Chondrocyte (in vitro differentiated cells): ENCODE results near the gene RAB12. TPM values are rescaled to one million over a fixed set of nuclear protein-coding genes. Genes with fewer than 3 reads are reported as not detected.

Experiments
- DNase-seq: peaks from one replicate; pipeline ENCODE4 v3.0.0; 2021; ENCODE audit warnings: mixed read lengths, low spot score
- H3K27ac Mint-ChIP-seq: one replicate; pipeline ENCODE4 v1.8.0; 2021; ENCODE audit warnings: mild to moderate bottlenecking, moderate library complexity, mixed read lengths; ENCODE audit not compliant: unreplicated experiment
- H3K27me3 Mint-ChIP-seq: 2 replicates; pipeline ENCODE4 v1.8.0; 2021; ENCODE audit warnings: low read depth, mixed read lengths
- H3K36me3 Mint-ChIP-seq: 2 replicates; pipeline ENCODE4 v1.8.0; 2021; ENCODE audit warnings: low read depth, mixed read lengths
- H3K4me1 Mint-ChIP-seq: 2 replicates; pipeline ENCODE4 v1.8.0; 2021; ENCODE audit warnings: low read depth, mild to moderate bottlenecking, mixed read lengths
- H3K4me3 Mint-ChIP-seq: one replicate; pipeline ENCODE4 v1.8.0; 2021; ENCODE audit warnings: mild to moderate bottlenecking, moderate library complexity, mixed read lengths; ENCODE audit not compliant: unreplicated experiment
- H3K9me3 Mint-ChIP-seq: 2 replicates; pipeline ENCODE4 v1.8.0; 2021; ENCODE audit warnings: low read depth, mixed read lengths
- total RNA-seq: library from RNA; stranded (reverse); gene quantifications from 3 replicates; pipeline ENCODE4 v1.2.1, GENCODE V29; 2021
- TF ChIP-seq, protein P1 (sequence below): fragments of 200-600 bp; sonication (generic); IDR thresholded peaks from 2 replicates; pipeline ENCODE4 v1.5.0; 2021; ENCODE audit warnings: antibody characterized with exemption, mild to moderate bottlenecking, moderate library complexity

The RAB12 gene
- total RNA-seq, 1 donor from 2014 or later, result 40.9 TPM

DNA sequence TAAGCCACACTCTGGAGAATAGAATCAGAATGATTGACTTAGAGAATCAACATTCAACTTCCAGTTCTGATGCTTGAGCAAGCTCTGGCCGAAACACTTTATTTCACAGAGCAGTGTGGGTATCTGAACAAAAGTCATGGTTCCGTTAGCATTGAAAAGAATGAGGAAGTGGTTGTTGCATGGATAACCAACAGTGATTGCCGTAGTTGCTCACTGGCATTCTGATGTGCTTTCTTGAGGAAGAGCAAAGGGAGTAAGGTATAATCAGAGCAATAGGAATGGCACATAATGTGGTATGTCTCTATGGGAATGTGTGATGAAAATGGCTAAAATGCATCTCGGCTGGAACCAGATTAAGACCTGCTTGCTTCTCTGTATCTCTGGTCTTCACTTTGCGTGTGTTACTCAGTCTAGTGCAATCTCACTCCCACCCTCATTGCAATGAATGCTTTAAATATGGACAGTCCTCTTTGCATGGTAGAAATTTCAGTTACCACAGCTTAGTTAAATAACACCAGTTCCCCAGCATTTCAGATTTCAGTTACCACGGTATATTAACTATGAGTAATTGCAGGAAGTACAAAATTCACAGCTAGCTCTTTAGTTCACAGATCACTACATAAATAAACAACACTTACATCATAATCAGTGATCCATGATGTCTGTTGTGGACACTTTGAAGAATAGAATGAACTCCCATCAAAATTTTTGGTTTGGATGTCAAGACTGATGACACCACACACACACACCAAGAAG lies 7.8 kb upstream of the RAB12 start:
- no peak overlapping the region for H3K27ac Mint-ChIP-seq
- H3K36me3 Mint-ChIP-seq, result no peaks in the 10 kb centered on the region
- TF ChIP-seq, protein P1, sequence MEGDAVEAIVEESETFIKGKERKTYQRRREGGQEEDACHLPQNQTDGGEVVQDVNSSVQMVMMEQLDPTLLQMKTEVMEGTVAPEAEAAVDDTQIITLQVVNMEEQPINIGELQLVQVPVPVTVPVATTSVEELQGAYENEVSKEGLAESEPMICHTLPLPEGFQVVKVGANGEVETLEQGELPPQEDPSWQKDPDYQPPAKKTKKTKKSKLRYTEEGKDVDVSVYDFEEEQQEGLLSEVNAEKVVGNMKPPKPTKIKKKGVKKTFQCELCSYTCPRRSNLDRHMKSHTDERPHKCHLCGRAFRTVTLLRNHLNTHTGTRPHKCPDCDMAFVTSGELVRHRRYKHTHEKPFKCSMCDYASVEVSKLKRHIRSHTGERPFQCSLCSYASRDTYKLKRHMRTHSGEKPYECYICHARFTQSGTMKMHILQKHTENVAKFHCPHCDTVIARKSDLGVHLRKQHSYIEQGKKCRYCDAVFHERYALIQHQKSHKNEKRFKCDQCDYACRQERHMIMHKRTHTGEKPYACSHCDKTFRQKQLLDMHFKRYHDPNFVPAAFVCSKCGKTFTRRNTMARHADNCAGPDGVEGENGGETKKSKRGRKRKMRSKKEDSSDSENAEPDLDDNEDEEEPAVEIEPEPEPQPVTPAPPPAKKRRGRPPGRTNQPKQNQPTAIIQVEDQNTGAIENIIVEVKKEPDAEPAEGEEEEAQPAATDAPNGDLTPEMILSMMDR, result no peak
- DNase-seq, result no peak
- no peak overlapping the region for H3K4me3 Mint-ChIP-seq
- H3K9me3 Mint-ChIP-seq, result no peaks in the 10 kb centered on the region
- no peaks in the 10 kb centered on the region for H3K4me1 Mint-ChIP-seq
- H3K27me3 Mint-ChIP-seq, result peaks cover 31% of the 10 kb centered on the region

DNA sequence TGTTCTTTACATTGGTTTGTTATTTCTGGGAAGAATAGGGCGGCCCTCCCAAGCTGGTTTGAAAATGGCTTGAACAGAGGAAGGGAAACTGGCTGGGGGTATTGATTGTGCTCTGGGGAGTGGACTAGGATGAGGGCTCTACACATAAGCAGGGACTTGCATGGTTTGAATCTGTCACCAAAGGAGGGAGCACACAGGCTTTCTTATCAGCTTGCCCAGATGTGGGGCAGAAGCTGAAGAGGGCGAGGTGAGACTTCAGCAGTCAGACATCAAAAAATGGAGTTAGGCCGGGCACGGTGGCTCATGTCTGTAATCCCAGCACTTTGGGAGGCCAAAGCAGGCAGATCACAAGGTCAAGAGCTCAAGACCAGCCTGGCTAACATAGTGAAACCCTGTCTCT lies 7.2 kb upstream of the RAB12 start:
- H3K36me3 Mint-ChIP-seq, result no peaks in the 10 kb centered on the region
- no peak overlapping the region for H3K4me3 Mint-ChIP-seq
- no peaks in the 10 kb centered on the region for H3K9me3 Mint-ChIP-seq
- no peak overlapping the region for H3K27ac Mint-ChIP-seq
- no peaks in the 10 kb centered on the region for H3K4me1 Mint-ChIP-seq
- peaks cover 31% of the 10 kb centered on the region for H3K27me3 Mint-ChIP-seq
- TF ChIP-seq, protein P1, result no peak
- DNase-seq, result no peak

DNA sequence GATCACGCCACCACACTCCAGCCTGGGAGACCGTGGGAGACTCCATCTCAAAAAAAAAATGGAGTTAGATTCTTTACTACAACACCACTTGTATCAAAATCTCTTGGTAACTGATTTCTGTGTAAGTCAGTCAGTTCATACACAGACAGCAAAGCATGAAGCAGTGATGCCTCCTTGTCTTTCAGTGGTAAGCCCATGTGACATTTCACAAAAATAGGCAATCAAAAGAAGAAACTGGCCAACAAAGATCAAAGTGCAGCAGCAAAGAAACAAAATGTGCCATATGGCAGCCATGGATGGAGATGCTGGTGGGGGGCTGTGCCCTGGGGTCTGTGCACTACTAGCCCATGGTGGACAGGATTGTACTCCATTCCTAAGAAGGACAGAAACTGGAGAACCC lies 6.7 kb upstream of the RAB12 start:
- Mint-ChIP-seq H3K27ac (no peak overlapping the region), H3K36me3 (no peaks in the 10 kb centered on the region), H3K4me3 (no peak overlapping the region), H3K4me1 (no peaks in the 10 kb centered on the region), H3K27me3 (peaks cover 31% of the 10 kb centered on the region), H3K9me3 (no peaks in the 10 kb centered on the region)
- DNase-seq, result no peak
- TF ChIP-seq, protein P1, result no peak

DNA sequence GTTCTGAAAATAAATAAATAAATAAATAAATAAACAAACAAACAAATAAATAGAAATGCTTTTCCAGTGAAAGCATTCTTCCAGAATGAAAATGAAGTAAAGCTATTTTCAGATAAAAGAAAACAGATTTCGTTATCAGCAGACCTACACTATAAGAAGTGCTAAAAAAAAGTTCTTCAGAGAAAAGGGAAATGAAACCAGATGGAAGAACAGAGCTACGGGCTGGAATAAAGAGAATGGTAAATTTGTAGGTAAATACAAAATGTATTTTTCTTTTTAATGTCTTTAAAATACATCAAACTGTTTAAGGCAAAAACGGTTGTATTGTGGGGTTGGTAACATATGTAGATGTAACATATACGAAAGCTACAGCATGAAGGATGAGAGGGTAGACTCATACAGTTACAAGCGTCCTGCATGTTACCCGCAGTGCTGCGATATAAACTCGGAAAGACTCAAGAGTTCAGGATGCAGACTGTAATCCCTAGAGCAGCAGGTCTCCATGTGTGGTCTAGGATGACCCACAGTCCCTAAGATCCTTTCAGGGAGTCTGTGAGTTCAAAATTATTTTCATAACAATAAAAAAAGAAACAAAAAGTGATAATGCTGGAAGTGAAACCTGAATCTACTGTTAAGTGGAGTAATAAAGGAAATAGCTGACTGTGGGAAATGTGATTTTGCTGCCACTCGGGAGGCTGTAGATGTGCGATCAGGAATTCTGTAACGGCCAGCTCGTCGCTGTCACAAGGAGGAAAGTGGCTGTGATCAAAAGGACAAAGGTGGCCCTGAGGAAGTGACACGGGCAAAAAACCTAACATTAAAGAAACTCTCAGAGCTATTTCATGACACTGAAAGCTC lies 5.3 kb upstream of the RAB12 start:
- TF ChIP-seq, protein P1, result no peak
- H3K9me3 Mint-ChIP-seq, result no peaks in the 10 kb centered on the region
- H3K27me3 Mint-ChIP-seq, result peaks cover 26% of the 10 kb centered on the region
- H3K4me3 Mint-ChIP-seq, result no peak overlapping the region
- H3K27ac Mint-ChIP-seq, result no peak overlapping the region
- DNase-seq, result no peak
- peaks cover 12% of the 10 kb centered on the region for H3K4me1 Mint-ChIP-seq
- H3K36me3 Mint-ChIP-seq, result no peaks in the 10 kb centered on the region

DNA sequence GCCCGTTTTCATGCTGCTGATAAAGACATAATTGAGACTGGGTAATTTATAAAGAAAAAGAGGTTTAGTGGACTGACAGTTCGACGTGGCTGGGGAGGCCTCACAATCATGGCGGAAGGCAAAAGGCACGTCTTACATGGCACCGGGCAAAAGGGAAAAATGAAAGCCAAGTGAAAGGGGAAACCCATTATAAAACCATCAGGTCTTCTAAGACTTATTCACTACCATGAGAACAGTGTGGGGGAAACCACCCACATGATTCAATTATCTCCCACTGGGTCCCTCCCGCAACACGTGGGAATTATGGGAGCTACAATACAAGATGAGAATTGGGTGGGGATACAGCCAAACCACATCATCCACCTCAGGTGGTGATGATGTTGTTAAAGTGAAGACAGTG lies 3.3 kb upstream of the RAB12 start:
- TF ChIP-seq, protein P1, result no peak
- Mint-ChIP-seq H3K4me3 (no peak overlapping the region), H3K36me3 (no peaks in the 10 kb centered on the region), H3K27me3 (peaks cover 19% of the 10 kb centered on the region), H3K27ac (no peak overlapping the region), H3K4me1 (peaks cover 22% of the 10 kb centered on the region), H3K9me3 (no peaks in the 10 kb centered on the region)
- DNase-seq, result no peak
